AG08396 (cell line): ENCODE results near the gene ILKAP.

Source experiments
- DNase-seq: peaks from one replicate; pipeline ENCODE4 v3.0.0; 2012; ENCODE audit warnings: low spot score, mixed read lengths

ILKAP gene

DNA sequence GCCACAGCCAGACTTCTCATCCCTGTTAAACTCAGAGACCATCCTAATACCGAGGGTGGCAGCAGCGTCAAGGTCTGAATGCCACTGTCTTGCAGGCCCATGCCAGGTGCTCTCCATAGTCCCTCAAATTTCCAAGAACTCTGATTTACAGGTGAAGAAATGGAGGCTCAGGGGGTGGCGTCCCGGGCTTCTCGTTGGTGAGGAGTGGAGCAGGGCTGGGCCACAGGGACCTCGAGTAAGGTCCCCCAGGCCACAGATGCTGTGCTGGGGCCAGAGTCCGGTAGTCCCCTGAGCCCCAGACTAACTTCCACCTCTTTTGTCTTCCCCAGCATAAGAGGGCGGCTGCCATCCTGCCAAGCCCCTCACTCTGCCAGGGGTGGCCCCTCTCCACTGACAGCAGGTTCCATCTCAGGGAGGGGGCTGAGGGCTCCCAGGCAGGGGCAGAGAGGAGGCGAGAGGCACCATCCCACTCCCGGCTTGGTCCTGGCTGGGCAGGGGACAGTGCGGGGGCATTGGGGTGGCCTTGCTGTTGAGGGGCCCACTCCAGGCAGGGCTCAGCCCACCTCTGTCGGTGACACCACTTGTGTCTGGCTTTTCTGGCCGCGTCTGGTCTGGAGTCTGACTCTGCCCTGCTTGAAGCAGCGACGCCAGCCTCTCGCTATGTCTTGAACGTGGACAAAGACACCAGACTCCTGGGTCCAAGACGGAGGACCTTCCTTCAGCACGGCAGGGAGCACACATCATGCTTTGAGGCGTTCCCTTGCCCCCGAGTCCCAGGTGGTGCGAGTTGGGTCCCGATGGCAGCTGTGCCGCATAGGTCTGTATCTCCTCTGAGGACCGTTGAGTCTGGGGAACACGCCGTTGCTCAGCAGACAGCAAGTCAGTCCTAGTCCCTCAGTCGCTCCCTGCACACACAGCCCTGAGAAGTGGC lies 80.9 kb downstream of the ILKAP start:
- no peak for DNase-seq

GRCh38 chr2:238121511-238122286 lies 81.8 kb downstream of the ILKAP start:
- DNase-seq, result no peak

DNA sequence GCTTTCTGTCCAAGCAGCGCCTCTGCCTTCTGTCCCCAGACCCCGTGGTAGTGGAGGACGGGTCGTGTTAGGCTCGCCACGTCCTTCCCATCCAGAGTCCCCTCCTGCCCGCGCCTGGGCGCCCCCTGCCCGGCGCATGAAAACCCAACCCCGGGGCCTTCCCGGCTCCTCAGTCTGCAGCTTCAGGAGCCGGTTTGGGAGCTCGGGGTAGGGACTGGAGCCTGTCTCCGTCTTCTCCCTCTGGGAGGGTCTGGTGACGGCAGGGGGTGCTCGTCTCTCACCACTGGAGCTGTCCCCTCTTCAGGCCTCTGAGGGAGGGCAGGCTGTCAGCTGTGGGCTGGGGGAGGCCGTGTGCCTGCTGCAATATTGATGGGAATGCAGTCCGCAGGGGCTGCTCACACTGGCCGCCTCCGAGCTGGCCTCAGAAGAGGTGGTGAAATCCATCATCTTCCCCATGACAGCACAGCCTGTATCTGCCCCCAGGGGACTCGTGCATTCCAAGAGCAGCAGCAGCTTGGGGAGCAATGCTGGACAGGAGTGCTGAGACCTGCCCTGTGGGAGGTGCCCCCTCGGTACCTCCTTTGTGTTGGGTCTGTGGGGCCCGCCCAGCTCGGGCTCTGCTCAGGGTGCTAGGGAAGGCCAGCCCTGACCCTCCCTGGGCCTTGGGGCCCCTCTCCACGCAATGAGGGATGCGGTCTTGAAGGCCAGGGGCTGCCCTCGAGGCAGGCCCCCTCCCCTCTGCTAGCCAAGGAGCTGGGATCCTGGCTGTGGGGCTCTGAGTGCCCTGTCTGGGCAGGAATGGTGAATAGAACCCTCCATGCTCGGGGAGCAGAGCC lies 82.8 kb downstream of the ILKAP start:
- no peak for DNase-seq
